Measurements from ENCODE around the gene ADPRHL1. TPM values are rescaled to one million over a fixed set of nuclear protein-coding genes. Genes with fewer than 3 reads are reported as not detected.

ADPRHL1 gene
- total RNA-seq, 1 donor from 2014 or later: 0.22 TPM

GRCh38 chr13:113350065-113350937 is 103.0 kb downstream of the ADPRHL1 start:
- Mint-ChIP-seq H3K27me3 (ENCODE audit: insufficient read depth, low read depth) (peaks cover 9% of the 10 kb centered on the region), H3K4me3 (peak overlapping the region; percentile 58), H3K9me3 (peaks cover 11% of the 10 kb centered on the region), H3K27ac (peak overlapping the region; percentile 46), H3K36me3 (peaks cover 25% of the 10 kb centered on the region), H3K4me1 (no peaks in the 10 kb centered on the region)
- no peaks in the 10 kb centered on the region for H3K27me3 ChIP-seq
- H3K9ac ChIP-seq: no peak overlapping the region
- no peak overlapping the region for H2AFZ ChIP-seq (replicated peaks)
- H3K27ac ChIP-seq: no peak overlapping the region
- peaks cover 3% of the 10 kb centered on the region for H3F3A ChIP-seq (ENCODE audit: low read depth)
- H3K79me2 ChIP-seq (ENCODE audit: low read depth): no peaks in the 10 kb centered on the region
- H4K20me1 ChIP-seq (ENCODE audit: low read depth): no peaks in the 10 kb centered on the region
- peak; percentile 28 for DNase-seq (ENCODE audit: low spot score)
- H3K9me3 ChIP-seq (ENCODE audit: low read depth): no peaks in the 10 kb centered on the region
- H3K4me2 ChIP-seq: no peak overlapping the region
- H3K36me3 ChIP-seq: no peaks in the 10 kb centered on the region
- no peak overlapping the region for H3K4me3 ChIP-seq
- no peaks in the 10 kb centered on the region for H3K4me1 ChIP-seq
- no peak for TF ChIP-seq EZH2phosphoT487 (IDR thresholded peaks at IDR 0.05)
- TF ChIP-seq CTCF (IDR thresholded peaks at IDR 0.05): peak; percentile 28
- TF ChIP-seq EZH2 (IDR thresholded peaks at IDR 0.05): no peak

Small RNA genes lying within 50 kb of the gene (small RNA-seq; reads per million reads assigned to genes)
- gene RNU1-16P: not detected

Other genes starting within 250 kb of the ADPRHL1 start
- gene PCID2, start 244.8 kb downstream of the ADPRHL1 start, total RNA-seq (ENCODE audit: low replicate concordance): 91.1 and 99.6 TPM in 2 replicates
- gene CUL4A, start 243.9 kb downstream of the ADPRHL1 start, total RNA-seq (ENCODE audit: low replicate concordance): 95.1 and 96.0 TPM in 2 replicates
- gene LAMP1, start 156.2 kb downstream of the ADPRHL1 start, total RNA-seq (ENCODE audit: low replicate concordance): 49.7 and 64.6 TPM in 2 replicates
- gene GRTP1, start 89.4 kb downstream of the ADPRHL1 start, total RNA-seq (ENCODE audit: low replicate concordance): 14.8 and 19.3 TPM in 2 replicates
- 17.4 and 23.8 TPM in 2 replicates for gene DCUN1D2, start 37.2 kb upstream of the ADPRHL1 start, total RNA-seq (ENCODE audit: low replicate concordance)
- gene TFDP1, start 131.3 kb upstream of the ADPRHL1 start, total RNA-seq (ENCODE audit: low replicate concordance): 57.5 and 88.6 TPM in 2 replicates
- gene ATP4B, start 204.7 kb upstream of the ADPRHL1 start, total RNA-seq (ENCODE audit: low replicate concordance): not detected in 2 replicates
- gene GRK1, start 213.7 kb upstream of the ADPRHL1 start, total RNA-seq (ENCODE audit: low replicate concordance): 0.40 TPM in 1 of 2 replicates, not detected in the other